ENCODE results near the gene ADAP1. TPM values are rescaled to one million over a fixed set of nuclear protein-coding genes. Genes with fewer than 3 reads are reported as not detected.

Gene ADAP1
- total RNA-seq, 4 donors from 2014 or later: 41.9 to 94.2 (median 78.3) TPM

GRCh38 chr7:897086-897485 is 57.4 kb downstream of the ADAP1 start:
- Histone ChIP-seq H3K27ac (replicated peaks in 1 of 4) (peak overlapping the region in 2 of 4 donors; percentile 47 to 51), H3K9me3 (no peaks in the 10 kb centered on the region), H3K4me1 (peaks cover 7 to 30% (median 27%) of the 10 kb centered on the region in 4 donors), H3K4me3 (no peak overlapping the region), H3K36me3 (peaks cover 37 to 87% (median 68%) of the 10 kb centered on the region in 4 donors), H3K27me3 (no peaks in the 10 kb centered on the region)
- TF ChIP-seq POLR2A (IDR thresholded peaks at IDR 0.05; ENCODE audit: low read depth) (no peak), POLR2AphosphoS5 (IDR thresholded peaks at IDR 0.05) (no peak), CTCF (IDR thresholded peaks at IDR 0.05) (no peak), EP300 (IDR thresholded peaks at IDR 0.05) (no peak)
- no peak for DNase-seq (ENCODE audit: extremely low spot score)
- intact Hi-C loops (cut with DNase I): no loop called here
- WGBS: 86% methylated on average over 7 of the region's 14 CpGs

GRCh38 chr7:896346-897075 is 58.0 kb downstream of the ADAP1 start:
- TF ChIP-seq POLR2A (IDR thresholded peaks at IDR 0.05; ENCODE audit: low read depth): no peak
- TF ChIP-seq CTCF (IDR thresholded peaks at IDR 0.05): no peak
- TF ChIP-seq POLR2AphosphoS5 (IDR thresholded peaks at IDR 0.05): no peak
- TF ChIP-seq EP300 (IDR thresholded peaks at IDR 0.05): no peak
- H3K4me3 ChIP-seq: no peak overlapping the region
- no peaks in the 10 kb centered on the region for H3K9me3 ChIP-seq
- 92% methylated on average over 33 of the region's 42 CpGs for WGBS
- peaks cover 7 to 25% (median 22%) of the 10 kb centered on the region in 4 donors for H3K4me1 ChIP-seq
- peaks cover 42 to 93% (median 74%) of the 10 kb centered on the region in 4 donors for H3K36me3 ChIP-seq
- no peak overlapping the region for H3K27ac ChIP-seq (replicated peaks in 1 of 4)
- no peaks in the 10 kb centered on the region for H3K27me3 ChIP-seq
- no peak for DNase-seq (ENCODE audit: extremely low spot score)
- intact Hi-C loops (cut with DNase I): no loop called here

GRCh38 chr7:895451-896052 is 58.9 kb downstream of the ADAP1 start:
- 97% methylated on average over 18 of the region's 52 CpGs for WGBS
- peaks cover 0 to 16% (median 14%) of the 10 kb centered on the region in 4 donors for H3K4me1 ChIP-seq
- H3K27me3 ChIP-seq: no peaks in the 10 kb centered on the region
- no peak overlapping the region for H3K27ac ChIP-seq (replicated peaks in 1 of 4)
- intact Hi-C loops (cut with DNase I): no loop called here
- no peak overlapping the region for H3K4me3 ChIP-seq
- H3K36me3 ChIP-seq: peaks cover 52 to 100% (median 84%) of the 10 kb centered on the region in 4 donors
- DNase-seq (ENCODE audit: extremely low spot score): no peak
- H3K9me3 ChIP-seq: no peaks in the 10 kb centered on the region
- TF ChIP-seq CTCF (IDR thresholded peaks at IDR 0.05) (no peak), POLR2AphosphoS5 (IDR thresholded peaks at IDR 0.05) (no peak), EP300 (IDR thresholded peaks at IDR 0.05) (no peak), POLR2A (IDR thresholded peaks at IDR 0.05; ENCODE audit: low read depth) (no peak)

DNA sequence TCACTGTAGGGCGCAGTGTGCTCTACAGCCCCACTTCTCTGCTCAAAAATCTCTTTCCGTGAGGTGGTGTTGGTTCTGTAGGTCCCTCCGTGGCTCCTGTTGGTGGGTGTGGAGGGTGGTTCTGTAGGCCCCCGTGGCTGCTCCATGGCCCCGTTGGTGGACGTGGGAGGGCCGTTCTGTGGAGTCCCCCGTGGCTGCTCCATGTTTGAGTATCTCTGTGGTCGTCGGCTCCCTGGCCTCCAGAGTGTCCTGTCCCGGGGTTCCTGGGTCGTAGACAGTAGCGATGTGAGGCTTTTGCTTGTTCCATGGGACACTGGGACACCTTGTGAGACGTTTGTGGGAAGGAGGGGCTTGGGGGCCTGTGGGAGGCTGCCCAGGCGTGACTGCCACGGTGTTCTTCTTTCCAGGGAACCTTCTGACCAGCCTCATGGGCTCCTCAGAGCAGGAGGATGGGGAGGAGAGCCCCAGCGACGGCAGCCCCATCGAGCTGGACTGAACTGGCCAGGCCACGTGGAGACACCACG is 59.5 kb downstream of the ADAP1 start:
- DNase-seq (ENCODE audit: extremely low spot score): no peak
- no peak overlapping the region for H3K4me3 ChIP-seq
- intact Hi-C loops (cut with DNase I): no loop called here
- no peak for TF ChIP-seq POLR2AphosphoS5 (IDR thresholded peaks at IDR 0.05)
- TF ChIP-seq POLR2A (IDR thresholded peaks at IDR 0.05; ENCODE audit: low read depth): no peak
- H3K36me3 ChIP-seq: peaks cover 53 to 98% (median 86%) of the 10 kb centered on the region in 4 donors
- H3K4me1 ChIP-seq: peaks cover 0 to 15% (median 13%) of the 10 kb centered on the region in 4 donors
- H3K27ac ChIP-seq (replicated peaks in 1 of 4): no peak overlapping the region
- H3K9me3 ChIP-seq: no peaks in the 10 kb centered on the region
- H3K27me3 ChIP-seq: no peaks in the 10 kb centered on the region
- WGBS: 93% methylated on average over 15 of the region's 21 CpGs

GRCh38 chr7:894164-894867 is 60.2 kb downstream of the ADAP1 start:
- Histone ChIP-seq H3K9me3 (no peaks in the 10 kb centered on the region), H3K36me3 (peaks cover 53 to 91% (median 84%) of the 10 kb centered on the region in 4 donors), H3K4me1 (peaks cover 0 to 15% (median 13%) of the 10 kb centered on the region in 4 donors), H3K27me3 (no peaks in the 10 kb centered on the region), H3K4me3 (no peak overlapping the region), H3K27ac (replicated peaks in 1 of 4) (no peak overlapping the region)
- no peak for DNase-seq (ENCODE audit: extremely low spot score)
- WGBS: 94% methylated on average over 36 of the region's 40 CpGs
- intact Hi-C loops (cut with DNase I): no loop called here
- no peak for TF ChIP-seq POLR2AphosphoS5 (IDR thresholded peaks at IDR 0.05)
- TF ChIP-seq POLR2A (IDR thresholded peaks at IDR 0.05; ENCODE audit: low read depth): no peak
